Measurements from ENCODE around the gene SMAD6.

DNA sequence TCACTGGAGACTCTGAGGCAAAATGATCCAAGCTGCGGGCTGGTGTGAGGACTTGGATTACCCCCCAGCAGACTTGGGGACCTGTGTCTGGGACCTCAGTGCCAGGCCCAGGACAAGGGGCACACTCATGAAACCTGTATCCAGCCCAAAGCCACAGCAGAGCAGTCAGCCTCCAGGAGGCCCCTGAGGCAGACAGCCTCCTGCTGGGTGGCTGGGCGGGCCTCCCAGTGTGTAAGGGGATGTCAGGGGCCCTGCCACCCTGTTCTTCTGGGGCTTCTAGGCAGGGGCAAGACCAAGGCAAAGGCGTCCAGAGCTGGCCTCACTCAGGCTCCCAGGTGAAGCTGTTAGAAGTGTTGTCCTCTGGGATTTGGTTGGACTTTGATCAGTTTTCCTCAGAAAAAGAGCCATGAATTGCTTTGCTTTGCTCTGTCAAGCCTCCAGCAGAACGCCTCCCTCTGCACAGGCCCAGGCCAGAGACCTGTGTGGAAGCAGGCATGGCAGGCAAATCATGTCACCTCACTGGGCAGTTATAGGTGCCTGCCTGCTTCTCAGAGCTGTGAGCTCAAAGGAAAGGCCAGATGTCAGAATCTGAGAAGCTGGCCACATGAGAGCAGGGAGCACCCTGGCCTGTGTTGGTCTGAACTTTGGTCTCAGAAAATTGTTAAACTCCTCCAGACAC is 77.4 kb downstream of the SMAD6 start:
- TF ChIP-seq, protein P1, sequence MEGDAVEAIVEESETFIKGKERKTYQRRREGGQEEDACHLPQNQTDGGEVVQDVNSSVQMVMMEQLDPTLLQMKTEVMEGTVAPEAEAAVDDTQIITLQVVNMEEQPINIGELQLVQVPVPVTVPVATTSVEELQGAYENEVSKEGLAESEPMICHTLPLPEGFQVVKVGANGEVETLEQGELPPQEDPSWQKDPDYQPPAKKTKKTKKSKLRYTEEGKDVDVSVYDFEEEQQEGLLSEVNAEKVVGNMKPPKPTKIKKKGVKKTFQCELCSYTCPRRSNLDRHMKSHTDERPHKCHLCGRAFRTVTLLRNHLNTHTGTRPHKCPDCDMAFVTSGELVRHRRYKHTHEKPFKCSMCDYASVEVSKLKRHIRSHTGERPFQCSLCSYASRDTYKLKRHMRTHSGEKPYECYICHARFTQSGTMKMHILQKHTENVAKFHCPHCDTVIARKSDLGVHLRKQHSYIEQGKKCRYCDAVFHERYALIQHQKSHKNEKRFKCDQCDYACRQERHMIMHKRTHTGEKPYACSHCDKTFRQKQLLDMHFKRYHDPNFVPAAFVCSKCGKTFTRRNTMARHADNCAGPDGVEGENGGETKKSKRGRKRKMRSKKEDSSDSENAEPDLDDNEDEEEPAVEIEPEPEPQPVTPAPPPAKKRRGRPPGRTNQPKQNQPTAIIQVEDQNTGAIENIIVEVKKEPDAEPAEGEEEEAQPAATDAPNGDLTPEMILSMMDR (IDR thresholded peaks at IDR 0.05 in 2 of 3, conservative IDR thresholded peaks at IDR 0.05 in 1 of 3; ENCODE audit: control insufficient read depth in 2 of 3, extremely low read depth in 1 of 3, insufficient read depth in 1 of 3, low read depth in 3 of 3, low read length in 3 of 3) = no peak
- TF ChIP-seq, protein P2, sequence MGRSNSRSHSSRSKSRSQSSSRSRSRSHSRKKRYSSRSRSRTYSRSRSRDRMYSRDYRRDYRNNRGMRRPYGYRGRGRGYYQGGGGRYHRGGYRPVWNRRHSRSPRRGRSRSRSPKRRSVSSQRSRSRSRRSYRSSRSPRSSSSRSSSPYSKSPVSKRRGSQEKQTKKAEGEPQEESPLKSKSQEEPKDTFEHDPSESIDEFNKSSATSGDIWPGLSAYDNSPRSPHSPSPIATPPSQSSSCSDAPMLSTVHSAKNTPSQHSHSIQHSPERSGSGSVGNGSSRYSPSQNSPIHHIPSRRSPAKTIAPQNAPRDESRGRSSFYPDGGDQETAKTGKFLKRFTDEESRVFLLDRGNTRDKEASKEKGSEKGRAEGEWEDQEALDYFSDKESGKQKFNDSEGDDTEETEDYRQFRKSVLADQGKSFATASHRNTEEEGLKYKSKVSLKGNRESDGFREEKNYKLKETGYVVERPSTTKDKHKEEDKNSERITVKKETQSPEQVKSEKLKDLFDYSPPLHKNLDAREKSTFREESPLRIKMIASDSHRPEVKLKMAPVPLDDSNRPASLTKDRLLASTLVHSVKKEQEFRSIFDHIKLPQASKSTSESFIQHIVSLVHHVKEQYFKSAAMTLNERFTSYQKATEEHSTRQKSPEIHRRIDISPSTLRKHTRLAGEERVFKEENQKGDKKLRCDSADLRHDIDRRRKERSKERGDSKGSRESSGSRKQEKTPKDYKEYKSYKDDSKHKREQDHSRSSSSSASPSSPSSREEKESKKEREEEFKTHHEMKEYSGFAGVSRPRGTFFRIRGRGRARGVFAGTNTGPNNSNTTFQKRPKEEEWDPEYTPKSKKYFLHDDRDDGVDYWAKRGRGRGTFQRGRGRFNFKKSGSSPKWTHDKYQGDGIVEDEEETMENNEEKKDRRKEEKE (IDR thresholded peaks at IDR 0.05) = no peak
- TF ChIP-seq, protein P3, sequence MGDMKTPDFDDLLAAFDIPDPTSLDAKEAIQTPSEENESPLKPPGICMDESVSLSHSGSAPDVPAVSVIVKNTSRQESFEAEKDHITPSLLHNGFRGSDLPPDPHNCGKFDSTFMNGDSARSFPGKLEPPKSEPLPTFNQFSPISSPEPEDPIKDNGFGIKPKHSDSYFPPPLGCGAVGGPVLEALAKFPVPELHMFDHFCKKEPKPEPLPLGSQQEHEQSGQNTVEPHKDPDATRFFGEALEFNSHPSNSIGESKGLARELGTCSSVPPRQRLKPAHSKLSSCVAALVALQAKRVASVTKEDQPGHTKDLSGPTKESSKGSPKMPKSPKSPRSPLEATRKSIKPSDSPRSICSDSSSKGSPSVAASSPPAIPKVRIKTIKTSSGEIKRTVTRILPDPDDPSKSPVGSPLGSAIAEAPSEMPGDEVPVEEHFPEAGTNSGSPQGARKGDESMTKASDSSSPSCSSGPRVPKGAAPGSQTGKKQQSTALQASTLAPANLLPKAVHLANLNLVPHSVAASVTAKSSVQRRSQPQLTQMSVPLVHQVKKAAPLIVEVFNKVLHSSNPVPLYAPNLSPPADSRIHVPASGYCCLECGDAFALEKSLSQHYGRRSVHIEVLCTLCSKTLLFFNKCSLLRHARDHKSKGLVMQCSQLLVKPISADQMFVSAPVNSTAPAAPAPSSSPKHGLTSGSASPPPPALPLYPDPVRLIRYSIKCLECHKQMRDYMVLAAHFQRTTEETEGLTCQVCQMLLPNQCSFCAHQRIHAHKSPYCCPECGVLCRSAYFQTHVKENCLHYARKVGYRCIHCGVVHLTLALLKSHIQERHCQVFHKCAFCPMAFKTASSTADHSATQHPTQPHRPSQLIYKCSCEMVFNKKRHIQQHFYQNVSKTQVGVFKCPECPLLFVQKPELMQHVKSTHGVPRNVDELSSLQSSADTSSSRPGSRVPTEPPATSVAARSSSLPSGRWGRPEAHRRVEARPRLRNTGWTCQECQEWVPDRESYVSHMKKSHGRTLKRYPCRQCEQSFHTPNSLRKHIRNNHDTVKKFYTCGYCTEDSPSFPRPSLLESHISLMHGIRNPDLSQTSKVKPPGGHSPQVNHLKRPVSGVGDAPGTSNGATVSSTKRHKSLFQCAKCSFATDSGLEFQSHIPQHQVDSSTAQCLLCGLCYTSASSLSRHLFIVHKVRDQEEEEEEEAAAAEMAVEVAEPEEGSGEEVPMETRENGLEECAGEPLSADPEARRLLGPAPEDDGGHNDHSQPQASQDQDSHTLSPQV (IDR thresholded peaks at IDR 0.05) = no peak

Data from GM12878 (cell line).